Activated CD4-positive, CD25-positive, alpha-beta regulatory T cell (primary cell): ENCODE data around the gene PXDN.
"Not testable (repeated sequence)": the region's sequence is repeated elsewhere in the genome, so short reads cannot be mapped to it uniquely, and the experiment has no call there.

Experiments used
- DNase-seq, 4 experiments: peaks; one replicate each; lab custom pipeline; 2025; lab: John Stamatoyannopoulos, UW

PXDN gene

DNA sequence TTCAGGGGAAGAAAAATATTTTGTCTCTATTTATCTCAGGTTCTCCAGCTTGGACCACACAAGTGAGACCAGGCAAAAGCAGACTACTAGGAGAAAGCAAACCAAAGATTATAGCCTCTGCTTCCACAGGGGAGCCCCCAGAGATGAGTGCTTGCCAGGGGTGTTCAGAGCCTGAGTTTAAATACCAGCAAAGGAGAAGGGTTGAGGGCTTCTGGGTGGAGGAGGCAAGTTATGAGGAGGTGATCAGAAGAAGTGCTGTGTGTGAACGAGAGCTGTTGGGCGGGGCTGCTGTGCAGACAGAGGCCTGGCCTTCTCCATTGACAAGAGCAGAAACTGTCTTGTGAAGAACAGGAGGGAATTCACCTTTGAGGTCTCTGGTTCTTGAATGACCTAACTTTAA lies 32.8 kb upstream of the PXDN start:
- no peak for DNase-seq

DNA sequence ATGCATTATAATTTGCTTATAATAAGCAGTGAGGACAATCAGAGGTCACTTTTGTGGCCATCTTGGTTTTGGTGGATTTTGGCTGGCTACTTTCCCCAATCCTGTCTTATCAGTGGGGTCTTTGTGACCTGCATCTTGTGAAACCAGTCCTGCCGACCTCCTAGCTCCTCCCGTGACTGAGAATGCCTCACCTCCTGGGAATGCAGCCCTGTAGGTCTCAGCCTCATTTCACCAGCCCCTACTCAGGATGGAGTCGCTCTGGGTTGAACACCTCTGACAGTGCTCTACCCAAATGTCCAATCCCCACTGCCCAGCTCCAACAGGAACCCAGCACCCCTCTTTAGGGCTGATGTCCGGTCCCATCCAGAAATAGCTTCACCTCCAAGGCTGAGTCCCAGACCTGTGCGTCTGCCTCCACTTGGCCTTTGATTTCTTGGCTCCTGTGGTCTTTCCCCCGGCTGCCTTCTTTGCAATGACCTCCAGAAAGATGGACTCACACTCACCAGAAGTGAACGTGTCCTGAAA lies 31.3 kb upstream of the PXDN start:
- no peak for DNase-seq

DNA sequence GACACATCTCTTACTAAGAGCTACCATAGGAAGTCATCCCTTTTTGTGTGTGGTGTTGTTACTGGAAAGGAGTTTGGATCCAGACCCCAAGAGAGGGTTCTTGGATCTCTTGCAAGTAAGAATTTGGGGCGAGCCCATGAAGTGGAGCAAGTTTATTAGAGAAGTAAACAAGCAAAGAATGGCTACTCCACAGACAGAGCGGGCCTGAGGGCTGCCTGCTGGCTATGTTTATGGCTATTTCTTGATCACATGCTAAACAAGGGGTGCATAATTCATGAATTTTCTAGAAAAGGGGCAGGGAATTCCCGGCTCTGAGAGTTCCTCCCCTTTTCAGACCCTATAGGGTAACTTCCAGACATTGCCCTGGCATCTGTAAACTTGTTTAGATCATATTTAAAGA lies 30.6 kb upstream of the PXDN start:
- no peak for DNase-seq

DNA sequence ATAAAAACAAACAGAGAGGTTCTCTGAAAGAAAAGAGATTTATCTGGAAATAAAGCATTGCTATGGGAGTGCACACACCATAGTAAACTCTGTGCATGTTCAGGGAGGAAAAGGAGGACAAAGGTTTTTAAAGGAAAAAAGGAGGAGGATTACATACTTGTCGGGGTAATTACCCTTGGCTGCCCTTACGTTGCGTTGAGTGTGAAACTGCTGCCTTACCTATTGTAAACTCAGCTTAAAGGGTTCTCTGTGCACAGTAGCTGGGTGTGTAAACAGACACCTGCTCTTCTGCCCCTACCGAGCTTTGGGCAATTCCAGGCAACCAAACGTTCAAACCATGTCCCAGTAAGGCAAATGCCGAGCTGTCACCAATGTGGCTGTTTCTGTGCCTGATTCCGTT lies 29.6 kb upstream of the PXDN start:
- no peak for DNase-seq

DNA sequence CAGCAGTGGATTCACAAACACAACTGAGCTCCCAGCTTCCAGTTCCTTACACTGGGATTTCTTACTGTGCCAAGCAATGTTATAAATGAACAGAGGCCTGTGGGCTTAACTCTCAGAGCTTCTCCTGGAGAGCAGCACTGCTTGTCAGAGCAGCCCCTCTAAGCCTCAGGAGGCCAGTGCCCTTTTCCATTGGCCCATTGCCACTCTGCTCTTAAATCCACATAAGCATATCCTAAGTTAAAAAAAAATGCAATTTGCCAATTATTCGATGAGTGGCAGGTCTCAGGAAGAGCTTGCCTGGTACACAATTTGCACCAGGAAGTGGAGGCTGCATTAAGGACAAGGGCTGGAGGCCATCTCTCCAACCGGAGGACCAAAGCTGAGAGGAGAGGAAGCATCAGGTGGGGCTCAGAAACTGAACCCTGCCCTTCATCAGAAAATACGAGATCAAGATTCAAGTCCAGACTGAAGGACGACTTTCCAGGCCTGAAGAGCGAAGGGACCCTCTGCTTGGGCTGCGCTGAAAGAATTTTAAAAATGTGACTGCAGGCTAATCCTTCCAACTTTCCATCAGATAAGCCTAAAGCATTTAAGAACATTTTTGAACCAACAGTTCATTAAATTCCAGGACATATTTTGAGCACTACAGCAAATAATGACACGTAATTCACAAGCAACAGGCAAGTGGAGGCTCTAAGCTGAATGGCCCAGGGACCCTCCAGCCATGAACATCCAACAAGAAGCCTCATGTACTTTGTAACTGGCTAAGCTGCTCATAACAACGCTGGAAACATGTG lies 28.4 kb upstream of the PXDN start:
- no peak for DNase-seq

DNA sequence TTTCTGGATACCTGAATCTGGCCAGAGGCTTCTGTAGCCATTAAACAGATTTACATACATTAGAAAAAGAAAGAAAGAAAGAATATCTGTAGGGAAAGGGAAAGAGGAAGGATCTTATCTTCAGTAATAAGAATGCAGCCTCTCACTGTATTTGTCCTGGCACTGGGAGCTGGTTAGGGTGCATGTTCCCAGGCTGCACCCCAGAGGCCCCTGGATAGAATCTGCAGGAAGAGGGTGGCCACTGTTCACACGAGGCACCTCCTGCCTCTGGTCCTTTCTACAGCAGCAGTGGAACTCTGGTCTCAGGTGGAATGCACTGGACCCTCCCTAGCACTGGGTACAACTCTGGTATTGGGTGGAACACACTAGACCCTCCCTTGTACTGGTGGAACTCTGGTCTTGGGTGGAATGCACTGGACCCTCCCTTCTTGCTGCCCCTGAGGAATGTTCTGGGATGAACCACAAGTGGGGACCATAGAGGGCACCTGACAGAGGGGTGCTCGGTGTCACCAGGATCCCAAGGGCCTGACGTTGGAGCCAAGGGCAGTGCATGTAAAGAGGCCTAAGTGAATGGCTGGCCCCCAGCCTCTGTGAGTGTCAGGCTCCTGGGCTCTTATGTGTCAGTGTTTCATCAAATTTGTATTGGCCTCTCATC lies 27.4 kb upstream of the PXDN start:
- no peak for DNase-seq

DNA sequence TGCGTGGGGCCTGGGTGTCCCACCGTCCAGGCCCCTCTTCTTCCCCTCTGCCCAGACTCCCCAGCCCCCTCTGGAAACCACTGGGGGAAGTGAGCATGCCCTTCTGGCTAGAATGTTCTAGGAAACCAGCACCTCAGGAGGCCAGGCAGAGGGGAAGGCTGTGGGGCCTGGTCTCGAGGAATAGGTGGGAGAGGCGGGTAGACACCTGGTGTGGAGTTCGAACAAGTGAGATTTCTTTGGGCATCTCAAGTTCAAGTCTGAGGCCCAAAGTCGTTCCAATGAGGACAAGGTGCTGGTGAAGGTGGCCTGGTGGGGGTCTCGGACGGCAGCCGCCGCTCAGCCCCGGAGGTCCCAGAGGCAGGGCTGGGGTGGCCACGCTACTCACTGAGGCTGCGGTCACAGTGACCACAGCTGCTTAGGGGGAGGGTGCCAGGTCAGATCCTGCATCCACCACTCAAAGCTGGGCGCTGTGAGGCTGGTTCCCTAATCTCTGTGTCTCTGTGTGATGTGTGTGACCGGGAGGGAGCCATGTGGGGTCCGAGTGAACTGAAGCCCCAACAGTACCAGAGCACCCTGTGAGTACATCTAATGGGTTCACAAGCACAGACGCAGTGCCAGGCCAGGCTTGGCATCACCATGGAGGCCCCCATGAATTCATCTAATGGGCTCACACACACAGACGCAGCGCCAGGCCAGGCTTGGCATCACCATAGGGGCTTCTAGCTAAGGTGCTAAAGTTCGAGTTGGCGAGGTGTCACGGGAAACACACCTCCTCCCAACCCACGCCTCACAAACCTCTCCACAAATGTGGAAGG lies 26.5 kb upstream of the PXDN start:
- no peak for DNase-seq

DNA sequence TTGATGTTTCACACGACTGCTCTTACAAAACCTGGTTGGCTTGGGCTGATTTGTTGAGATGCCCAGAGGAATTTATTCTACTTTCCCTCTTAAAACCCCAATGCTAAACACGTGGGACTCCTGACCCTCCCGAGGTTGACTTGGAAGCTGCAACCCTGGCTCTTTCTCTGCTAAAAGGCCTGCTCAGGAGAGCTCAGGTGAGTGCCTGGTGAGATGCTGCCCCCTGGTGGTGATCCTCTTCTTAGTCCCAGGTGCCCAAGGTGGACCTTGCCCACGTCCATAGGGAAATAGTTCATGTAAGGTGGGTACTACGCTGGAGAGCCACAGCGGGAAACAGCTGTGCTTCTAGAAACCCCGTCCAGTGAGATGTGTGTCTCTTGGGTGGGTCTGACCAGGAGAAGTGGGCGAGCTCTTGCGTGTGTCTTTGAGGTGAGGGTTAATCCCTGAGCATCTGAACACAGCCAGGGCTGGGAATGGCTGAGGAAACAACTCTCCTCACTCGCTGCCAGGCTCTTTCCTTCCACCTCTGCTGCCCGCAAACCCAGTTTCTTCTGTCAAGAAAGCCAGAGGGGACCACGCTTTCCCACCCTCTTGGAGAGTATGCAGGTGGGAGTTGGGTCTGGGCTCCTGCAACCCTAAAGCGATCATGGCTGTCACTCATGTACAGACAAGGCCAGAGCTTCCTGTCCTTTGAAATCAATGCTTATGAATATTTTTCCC lies 25.5 kb upstream of the PXDN start:
- DNase-seq, result peak in 2 of 4 experiments; percentile 7

DNA sequence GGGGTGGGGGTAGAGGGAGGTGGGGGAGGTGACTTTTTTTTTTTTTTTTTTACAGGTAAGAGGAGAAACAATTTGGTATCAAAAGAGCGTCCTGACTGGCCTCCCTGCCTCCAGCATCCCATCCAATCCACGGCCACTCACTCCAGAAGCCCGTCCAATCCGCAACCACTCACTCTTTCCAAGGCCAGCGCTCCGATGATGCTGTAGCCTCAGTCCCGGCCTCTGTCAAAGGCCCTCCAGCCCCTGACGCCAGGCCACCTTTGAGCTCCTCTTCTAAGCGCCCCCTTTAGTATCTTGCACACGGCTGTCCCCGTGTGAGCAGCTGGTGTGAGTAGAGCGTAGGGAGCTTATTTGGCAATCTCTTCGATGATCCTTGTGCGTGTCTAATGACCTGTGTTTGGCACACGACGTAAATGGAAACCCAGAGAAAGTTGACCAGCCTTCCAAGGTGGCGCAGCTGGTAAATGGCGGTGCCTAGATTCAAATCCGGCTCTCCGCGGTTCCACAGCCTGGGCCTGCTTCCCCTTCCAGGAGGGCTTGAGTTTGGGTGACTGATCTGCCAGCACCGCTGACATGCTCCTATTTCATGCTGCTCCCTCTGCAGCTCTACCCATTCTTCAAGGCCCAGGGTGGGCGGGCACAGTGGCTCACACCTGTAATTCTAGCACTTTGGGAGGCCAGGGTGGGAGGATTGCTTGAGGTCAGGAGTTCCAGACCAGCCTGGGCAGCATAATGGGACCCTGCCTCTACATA lies 23.8 kb upstream of the PXDN start:
- DNase-seq, result no peak

DNA sequence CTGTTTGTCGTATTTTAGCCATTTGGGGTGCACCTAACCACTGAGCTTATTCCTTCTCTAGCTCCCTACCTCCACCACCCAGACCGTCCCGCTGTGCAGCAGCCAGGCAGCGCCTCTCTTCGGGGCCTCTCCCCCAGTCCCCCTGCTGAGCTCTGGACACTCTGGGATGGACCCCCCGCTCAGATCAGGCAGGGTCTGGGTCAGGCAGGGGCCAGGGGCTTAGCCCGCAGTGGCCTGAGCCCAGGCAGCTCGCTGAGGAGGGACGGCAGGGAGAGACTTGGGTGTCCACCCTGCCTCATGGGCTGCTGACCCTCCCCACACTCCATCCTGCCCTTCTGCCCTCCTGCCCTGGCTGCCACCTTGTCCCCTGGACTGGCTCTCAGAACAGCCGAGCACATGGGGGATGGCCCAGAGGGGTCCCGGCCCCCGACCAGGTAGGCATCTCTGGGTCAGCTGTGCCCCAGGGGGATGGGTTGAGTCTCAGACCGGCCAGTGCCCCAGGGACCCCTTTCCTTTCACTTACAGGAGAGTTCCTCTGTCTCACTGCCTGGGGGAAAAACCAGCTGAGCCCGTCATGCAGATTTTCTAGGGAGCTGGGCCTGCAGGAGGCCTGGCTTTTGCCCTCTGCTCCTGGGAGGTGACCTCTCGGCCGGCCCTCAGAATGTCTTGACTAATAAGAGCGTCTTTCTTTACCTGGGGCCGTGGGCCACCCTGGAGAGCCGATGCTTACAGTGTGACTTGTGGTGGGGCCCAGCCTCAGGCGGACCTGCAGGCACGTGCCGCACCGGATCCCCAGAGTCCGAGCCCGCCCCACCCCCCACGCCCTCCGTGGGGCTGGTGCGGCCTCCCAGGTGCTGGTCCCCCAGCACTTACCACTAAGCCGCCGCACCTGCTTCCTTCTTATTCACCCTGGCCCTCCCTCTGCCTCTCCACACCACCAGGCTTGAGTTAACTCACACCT lies 22.8 kb upstream of the PXDN start:
- no peak for DNase-seq

DNA sequence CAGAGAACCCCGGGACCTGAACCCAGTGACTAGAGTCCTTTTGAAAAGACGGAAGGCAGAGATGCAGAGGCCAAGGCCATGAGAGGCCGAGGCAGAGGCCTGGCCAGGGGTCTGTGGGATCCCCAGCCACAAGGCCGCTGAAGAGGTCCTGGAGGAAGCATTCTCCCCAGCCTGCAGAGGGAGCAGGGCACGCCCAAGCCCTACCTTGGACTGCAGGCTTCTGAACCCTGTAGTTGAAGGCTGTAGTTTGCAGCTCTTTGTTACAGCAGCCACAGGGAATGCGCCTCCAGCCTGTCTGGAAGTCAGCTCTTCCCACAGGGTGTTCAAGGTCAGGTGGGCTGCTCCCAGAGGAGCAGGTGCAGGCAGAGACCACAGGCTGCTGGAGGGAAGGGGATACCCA lies 22.1 kb upstream of the PXDN start:
- no peak for DNase-seq

DNA sequence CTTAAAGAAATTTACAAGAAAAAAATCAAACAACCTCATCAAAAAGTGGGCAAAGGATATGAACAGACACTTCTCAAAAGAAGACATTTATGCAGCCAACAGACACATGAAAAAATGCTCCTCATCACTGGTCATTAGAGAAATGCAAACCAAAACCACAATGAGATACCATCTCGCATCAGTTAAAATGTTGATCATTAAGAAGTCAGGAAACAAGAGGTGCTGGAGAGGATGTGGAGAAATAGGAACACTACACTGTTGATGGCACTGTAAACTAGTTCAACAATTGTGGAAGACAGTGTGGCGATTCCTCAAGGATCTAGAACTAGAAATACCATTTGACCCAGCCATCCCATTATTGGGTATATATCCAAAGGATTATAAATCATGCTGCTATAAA lies 20.9 kb upstream of the PXDN start:
- not testable (repeated sequence) for DNase-seq

DNA sequence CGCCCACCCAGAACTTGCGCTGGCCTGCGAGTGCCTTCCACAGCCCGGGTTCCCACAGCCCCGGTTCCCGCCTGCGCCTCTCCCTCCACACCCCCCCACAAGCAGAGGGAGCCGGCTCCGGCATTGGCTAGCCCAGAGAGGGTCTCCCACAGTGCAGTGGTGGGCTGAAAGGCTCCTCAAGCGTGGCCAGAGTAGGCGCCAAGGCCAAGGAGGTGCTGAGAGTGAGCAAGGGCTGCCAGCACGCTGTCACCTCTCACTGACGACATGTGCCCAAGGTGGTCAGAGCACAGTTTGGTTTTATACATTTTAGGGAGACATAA lies 15.3 kb upstream of the PXDN start:
- DNase-seq, result no peak

DNA sequence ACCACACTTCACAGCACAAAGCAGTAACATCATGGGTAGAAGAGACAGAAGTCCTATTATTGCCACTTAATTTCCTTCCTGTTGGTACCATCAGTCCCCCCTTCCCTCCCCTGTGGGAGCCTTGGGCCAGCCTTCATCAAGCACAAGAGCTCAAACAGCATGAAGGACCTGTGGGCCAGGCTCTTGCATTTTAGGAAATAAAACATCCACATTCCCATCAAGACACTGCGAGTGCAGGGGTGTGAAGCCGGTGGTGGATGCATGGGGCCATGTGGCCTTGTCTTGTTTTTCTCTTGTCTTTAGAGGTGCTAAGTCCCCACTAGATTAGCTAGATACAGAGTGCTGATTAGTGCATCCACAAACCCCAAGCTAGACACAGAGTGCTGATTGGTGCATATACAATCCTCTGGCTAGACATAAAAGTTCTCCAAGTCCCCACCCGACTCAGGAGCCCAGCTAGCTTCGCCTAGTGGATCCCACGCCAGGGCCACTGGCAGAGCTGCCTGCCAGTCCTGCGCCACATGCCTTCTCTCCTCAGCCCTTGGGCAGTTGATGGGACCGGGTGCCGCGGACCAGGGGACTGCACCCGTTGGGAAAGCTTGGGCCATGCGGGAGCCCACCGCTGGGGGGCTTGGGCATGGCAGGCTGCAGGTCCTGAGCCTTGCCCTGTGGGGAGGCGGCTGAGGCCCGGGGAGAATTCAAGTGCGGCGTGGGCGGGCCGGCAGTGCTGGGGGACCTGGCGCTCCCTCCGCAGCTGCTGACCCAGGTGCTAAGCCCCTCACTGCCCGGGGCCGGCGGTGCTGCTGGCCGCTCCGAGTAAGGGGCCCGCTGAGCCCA lies 14.7 kb upstream of the PXDN start:
- no peak for DNase-seq

DNA sequence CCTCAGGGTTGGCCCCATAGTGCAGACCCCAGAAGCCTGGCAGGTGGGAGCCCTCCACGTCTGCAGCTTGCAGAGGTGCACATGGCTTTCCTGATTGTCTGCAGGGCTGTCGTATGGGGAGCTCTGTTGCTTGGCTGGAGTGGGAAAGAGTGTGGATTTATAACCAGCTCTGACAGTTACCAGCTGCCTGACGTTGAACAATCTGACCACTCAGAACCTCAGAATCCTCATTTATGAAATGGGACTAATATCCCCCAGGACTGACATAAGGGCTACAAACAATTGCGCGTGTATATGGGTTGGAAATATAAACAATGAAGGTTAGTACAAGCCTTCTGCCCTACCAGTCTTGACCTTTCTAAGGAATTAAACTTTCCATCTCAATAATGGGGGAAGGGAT lies 13.9 kb upstream of the PXDN start:
- DNase-seq, result no peak

DNA sequence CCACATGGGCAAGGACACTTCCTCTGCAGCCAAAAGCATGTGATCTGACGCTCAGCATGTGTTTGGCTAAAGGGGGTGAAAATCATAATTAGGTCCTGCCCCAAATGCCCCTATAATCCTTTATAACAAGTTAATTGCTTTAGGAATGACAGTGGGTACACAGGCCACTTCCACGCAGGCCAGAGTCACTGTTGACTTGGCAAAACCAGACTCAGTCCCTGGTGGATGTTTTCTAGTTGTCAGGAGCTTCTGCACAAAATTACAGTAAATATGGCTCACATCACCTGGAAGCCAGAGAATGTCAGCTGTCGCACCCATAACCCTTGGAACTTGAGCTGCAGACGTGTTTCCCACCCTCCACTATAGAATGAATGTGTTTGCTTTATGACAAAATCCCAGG lies 13.3 kb upstream of the PXDN start:
- DNase-seq, result no peak

DNA sequence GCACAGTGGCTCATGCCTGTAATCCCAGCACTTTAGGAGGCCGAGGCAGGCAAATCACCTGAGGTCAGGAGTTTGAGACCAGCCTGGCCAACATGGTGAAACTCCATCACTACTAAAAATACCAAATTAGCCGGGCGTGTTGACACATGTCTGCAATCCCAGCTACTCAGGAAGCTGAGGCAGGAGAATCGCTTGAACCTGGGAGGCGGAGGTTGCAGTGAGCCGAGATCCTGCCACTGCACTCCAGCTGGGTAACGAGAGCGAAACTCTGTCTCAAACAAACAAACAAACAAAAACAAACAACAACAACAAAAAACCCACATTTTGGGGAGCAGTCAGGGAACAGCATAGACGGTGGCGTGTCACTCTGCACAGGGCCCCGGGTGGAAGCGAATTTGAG lies 12.8 kb upstream of the PXDN start:
- DNase-seq, result not testable (repeated sequence)

DNA sequence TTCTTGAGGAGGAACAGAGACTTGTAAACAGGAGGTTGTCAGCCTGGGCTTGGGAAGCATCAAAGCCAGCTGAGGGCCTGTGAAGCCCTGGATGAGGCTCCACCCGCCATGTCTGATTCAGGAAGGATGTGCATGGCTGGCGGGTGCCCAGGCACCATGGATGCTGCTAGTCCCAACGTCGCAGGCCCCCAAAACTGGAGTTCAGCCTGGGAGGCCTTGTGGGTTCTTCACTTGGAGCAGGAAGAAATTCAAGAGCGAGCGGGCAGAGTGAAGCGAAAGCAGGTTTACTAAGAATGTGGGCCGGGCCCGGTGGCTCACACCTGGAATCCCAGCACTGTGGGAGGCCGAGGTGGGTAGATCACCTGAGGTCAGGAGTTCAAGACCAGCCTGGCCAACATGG lies 12.1 kb upstream of the PXDN start:
- no peak for DNase-seq

DNA sequence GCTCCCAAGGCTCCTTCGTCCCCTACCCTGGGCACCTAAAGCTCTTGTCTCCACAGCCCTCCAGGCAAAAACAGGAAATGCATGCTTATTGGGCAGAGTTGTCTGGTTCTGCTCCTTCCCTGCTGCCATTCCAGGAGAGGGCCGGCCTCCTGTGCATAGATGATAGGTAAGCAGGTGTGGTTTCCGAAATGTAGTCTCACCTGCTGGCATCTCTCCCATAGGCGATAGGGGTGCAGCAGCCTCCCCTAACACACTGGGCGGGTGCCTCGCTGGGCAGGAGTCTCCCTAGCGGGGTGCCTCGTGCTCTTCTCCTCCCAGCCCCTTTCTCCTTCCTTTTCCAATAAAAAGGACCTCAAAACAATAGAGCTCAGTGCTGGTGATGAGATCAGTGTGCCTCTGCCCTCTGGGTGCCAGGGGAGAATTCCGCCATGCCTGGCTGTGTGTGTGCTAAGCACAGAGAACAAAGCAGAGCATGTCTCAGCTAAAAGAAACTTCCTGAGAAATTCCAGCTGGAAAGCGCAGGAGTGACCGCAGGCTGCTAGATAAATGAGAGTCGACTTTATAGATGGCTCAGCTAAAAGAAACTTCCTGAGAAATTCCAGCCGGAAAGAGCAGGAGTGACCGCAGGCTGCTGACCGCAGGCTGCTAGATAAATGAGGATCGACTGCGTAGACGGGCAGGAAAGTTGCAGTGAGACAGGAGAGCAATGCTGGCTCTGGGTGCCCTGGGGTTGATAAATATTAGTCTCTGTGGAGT lies 11.3 kb upstream of the PXDN start:
- no peak for DNase-seq
